SK-N-SH (cell line): ENCODE measurements around the gene HPCAL1. TPM values are rescaled to one million over a fixed set of nuclear protein-coding genes. Genes with fewer than 3 reads are reported as not detected.

ENCODE experiments used
- CTCF ChIA-PET: fragments of 300-600, 350-600 bp; formaldehyde crosslinking; extraction: SDS; loops from one replicate; lab custom pipeline; 2021; lab: Yijun Ruan, JAX
- POLR2A ChIA-PET: fragments of 350-600 bp; sonication (Branson Sonifier 250); formaldehyde crosslinking; extraction: SDS; loops from one replicate; lab custom pipeline; 2020; ENCODE audit warnings: antibody characterized with exemption, inconsistent platforms; lab: Yijun Ruan, JAX
- DNase-seq: peaks from one replicate; pipeline ENCODE4 v3.0.0; 2012
- H2AFZ ChIP-seq: fragments of 200-600 bp; sonication (generic); 2 replicates; pipeline ENCODE4 v1.8.1; 2016; ENCODE audit warnings: antibody characterized with exemption, mild to moderate bottlenecking, low read depth
- H3F3A ChIP-seq: fragments of 200-600 bp; sonication (generic); replicated peaks from 2 replicates; pipeline ENCODE3; 2016; ENCODE audit warnings: antibody characterized with exemption, mild to moderate bottlenecking; ENCODE audit not compliant: insufficient read depth
- H3K27ac ChIP-seq, 2 experiments: fragments of 200-500 bp in 1 of 2; fragments of 200-600 bp in 1 of 2; sonication (Bioruptor generic) in 1 of 2; sonication (generic), shearing (Covaris generic) in 1 of 2; 2 replicates each; pipeline versions ENCODE4 v1.5.1 to v1.6.1; 2014 to 2016; ENCODE audit warnings: low read depth in 2 of 2, inconsistent platforms in 1 of 2, low read length in 1 of 2, mild to moderate bottlenecking in 1 of 2, mixed read lengths in 1 of 2
- H3K27me3 ChIP-seq: fragments of 200-600 bp; sonication (generic), shearing (Covaris generic); 2 replicates; pipeline ENCODE4 v1.6.1; 2016; ENCODE audit warnings: mixed run types; ENCODE audit not compliant: insufficient read depth
- H3K36me3 ChIP-seq, 2 experiments: fragments of 200-500 bp in 1 of 2; fragments of 200-600 bp in 1 of 2; sonication (Bioruptor generic) in 1 of 2; sonication (generic) in 1 of 2; replicated peaks in 1 of 2; 2 replicates each; pipeline versions ENCODE3 to v1.5.1; 2014 to 2016; ENCODE audit warnings: low read length in 1 of 2, mild to moderate bottlenecking in 1 of 2; ENCODE audit not compliant: insufficient read depth in 2 of 2, control insufficient read depth in 1 of 2
- H3K4me1 ChIP-seq, 2 experiments: fragments of 200-500 bp in 1 of 2; fragments of 200-600 bp in 1 of 2; sonication (Bioruptor generic) in 1 of 2; sonication (generic), shearing (Covaris generic) in 1 of 2; 2 replicates each; pipeline versions ENCODE4 v1.5.1 to v1.6.1; 2014 to 2016; ENCODE audit warnings: low read depth in 1 of 2, low read length in 1 of 2, mixed run types in 1 of 2; ENCODE audit not compliant: insufficient read depth in 2 of 2, control insufficient read depth in 1 of 2
- H3K4me2 ChIP-seq: fragments of 200-600 bp; sonication (generic), shearing (Covaris generic); 2 replicates; pipeline ENCODE4 v1.6.1; 2017; ENCODE audit warnings: mixed run types
- H3K4me3 ChIP-seq, 2 experiments: fragments of 200-500 bp in 1 of 2; fragments of 200-600 bp in 1 of 2; sonication (Bioruptor generic) in 1 of 2; sonication (generic), shearing (Covaris generic) in 1 of 2; 2 replicates each; pipeline versions ENCODE4 v1.5.1 to v1.8.1; 2014 to 2016; ENCODE audit warnings: low read depth in 2 of 2, inconsistent platforms in 1 of 2, low read length in 1 of 2, mild to moderate bottlenecking in 1 of 2, mixed read lengths in 1 of 2, moderate library complexity in 1 of 2
- H3K79me2 ChIP-seq: fragments of 200-600 bp; sonication (generic); 2 replicates; pipeline ENCODE4 v1.8.1; 2017; ENCODE audit warnings: mild to moderate bottlenecking; ENCODE audit not compliant: insufficient read depth
- H3K9ac ChIP-seq: fragments of 200-600 bp; sonication (generic); 2 replicates; pipeline ENCODE4 v1.6.1; 2017; ENCODE audit warnings: mixed run types
- H3K9me2 ChIP-seq: fragments of 200-600 bp; sonication (generic); 2 replicates; pipeline ENCODE4 v1.6.1; 2017; ENCODE audit warnings: mixed run types
- H3K9me3 ChIP-seq: fragments of 200-600 bp; sonication (generic); 2 replicates; pipeline ENCODE4 v1.6.1; 2017; ENCODE audit warnings: mixed run types, mild to moderate bottlenecking, moderate library complexity
- H4K20me1 ChIP-seq: fragments of 200-600 bp; sonication (generic); 2 replicates; pipeline ENCODE4 v1.6.1; 2017; ENCODE audit warnings: mild to moderate bottlenecking, mixed run types; ENCODE audit not compliant: insufficient read depth
- GABPA ChIP-seq: IDR thresholded peaks from 2 replicates; pipeline ENCODE4 v1.4.0; 2012; ENCODE audit warnings: low read depth, mild to moderate bottlenecking
- MXI1 ChIP-seq: IDR thresholded peaks from 2 replicates; pipeline ENCODE4 v1.6.1; 2012; ENCODE audit warnings: mild to moderate bottlenecking, low read depth, low read length, improper control_type of control experiment
- SMC3 ChIP-seq: IDR thresholded peaks from 2 replicates; pipeline ENCODE4 v1.6.1; 2012; ENCODE audit warnings: low read depth, low read length, improper control_type of control experiment
- TAF1 ChIP-seq: IDR thresholded peaks from 2 replicates; pipeline ENCODE4 v1.6.1; 2012; ENCODE audit warnings: low read depth, mild to moderate bottlenecking, low read length, moderate library complexity, borderline replicate concordance
- YY1 ChIP-seq: IDR thresholded peaks from 2 replicates; pipeline ENCODE4 v1.4.0; 2012; ENCODE audit warnings: low read depth, mild to moderate bottlenecking
- WGBS: methylation state at CpG from one replicate; pipeline ENCODE4 v1.1.6; 2017; ENCODE audit warnings: low lambda C conversion rate; 5-methylcytosine and 5-hydroxymethylcytosine counted together
- polyA plus RNA-seq, 3 experiments: library from polyadenylated mRNA; depleted of rRNA; stranded (reverse); fragments of >200 nt; gene quantifications; 2 replicates each; pipeline ENCODE4 v1.2.3, GENCODE V29; 2012
- TF ChIP-seq, protein P1 (sequence below): fragments of 150-350 bp; IDR thresholded peaks from 2 replicates; pipeline ENCODE4 v1.6.1; 2016; ENCODE audit warnings: mild to moderate bottlenecking, low read depth, low read length
- TF ChIP-seq, protein P2 (sequence below): IDR thresholded peaks from 2 replicates; pipeline ENCODE4 v1.4.0; 2012; ENCODE audit warnings: low read depth, borderline replicate concordance

The HPCAL1 gene
- polyA plus RNA-seq, 1 of the 3 experiments (the other 2 are of a cell fraction), result 77.0 TPM

- H3F3A ChIP-seq, result peaks cover 11% of the 10 kb centered on the region
- H3K79me2 ChIP-seq, result peaks cover 9% of the 10 kb centered on the region; the same call in 1 of the 2 replicates
- H3K9me3 ChIP-seq, result no peaks in the 10 kb centered on the region
- no peak for DNase-seq
- peak overlapping the region in 1 of 2 experiments; percentile 50; a peak in 2 of 4 replicates for H3K27ac ChIP-seq
- H4K20me1 ChIP-seq, result peaks cover 30% of the 10 kb centered on the region
- WGBS, result 92% methylated on average over 12 of the region's 12 CpGs
- ChIA-PET CTCF (interaction anchor here (0.7 to 4.5 kb wide), 7 partner anchors 8 to 207 kb away, joined by 3 to 21 read pairs (median 4); no protein-coding TSS in a partner anchor), POLR2A (interaction anchor here (1.0 kb wide), 1 partner anchor 64 kb away, joined by 5 read pairs; no protein-coding TSS in a partner anchor)
- H3K27me3 ChIP-seq, result no peaks in the 10 kb centered on the region
- no peak overlapping the region for H3K4me2 ChIP-seq
- H3K4me1 ChIP-seq, result peaks cover 23 to 84% of the 10 kb centered on the region in 2 experiments
- no peaks in the 10 kb centered on the region for H3K9me2 ChIP-seq
- H3K4me3 ChIP-seq, result no peak overlapping the region
- no peak overlapping the region for H3K9ac ChIP-seq
- no peak for TF ChIP-seq TAF1
- TF ChIP-seq MXI1, result 0 out of 2 replicates have a peak, but pooled peaks have one; percentile 14
- H3K36me3 ChIP-seq, result no peaks in the 10 kb centered on the region
- no peak overlapping the region for H2AFZ ChIP-seq
These were observed 26.2 kb downstream of the HPCAL1 start for GRCh38 chr2:10328670-10329579.

DNA sequence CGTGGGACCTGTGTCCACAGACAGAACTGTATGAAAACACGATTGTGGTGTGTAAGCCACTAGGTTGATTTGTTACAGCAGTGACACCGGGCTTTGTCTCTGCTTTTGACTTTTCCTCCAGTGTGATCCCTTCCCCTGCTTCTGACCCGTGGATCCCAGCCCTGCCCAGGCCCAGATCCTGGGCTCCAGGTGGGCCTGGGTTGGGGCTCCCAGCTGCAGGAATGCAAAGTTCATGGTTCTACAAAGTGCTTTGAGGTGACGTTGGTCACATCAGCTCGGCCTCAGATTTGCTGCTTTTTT lies 26.8 kb downstream of the HPCAL1 start:
- H2AFZ ChIP-seq, result no peak overlapping the region
- H4K20me1 ChIP-seq, result peaks cover 30% of the 10 kb centered on the region
- H3K9me2 ChIP-seq, result no peaks in the 10 kb centered on the region
- ChIA-PET CTCF (interaction anchor here (2.0 to 4.5 kb wide), 2 partner anchors 24 to 79 kb away, joined by 5 to 21 read pairs; no protein-coding TSS in a partner anchor), POLR2A (no interaction called here)
- H3K27ac ChIP-seq, result peak overlapping the region; percentile 50
- H3K9me3 ChIP-seq, result no peaks in the 10 kb centered on the region
- peak overlapping the region; percentile 60; the same call in 1 of the 2 replicates for H3K4me2 ChIP-seq
- no peaks in the 10 kb centered on the region for H3K36me3 ChIP-seq
- WGBS, result 80% methylated on average over 6 of the region's 6 CpGs
- no peak overlapping the region for H3K9ac ChIP-seq
- no peak for TF ChIP-seq YY1
- TF ChIP-seq, protein P1, sequence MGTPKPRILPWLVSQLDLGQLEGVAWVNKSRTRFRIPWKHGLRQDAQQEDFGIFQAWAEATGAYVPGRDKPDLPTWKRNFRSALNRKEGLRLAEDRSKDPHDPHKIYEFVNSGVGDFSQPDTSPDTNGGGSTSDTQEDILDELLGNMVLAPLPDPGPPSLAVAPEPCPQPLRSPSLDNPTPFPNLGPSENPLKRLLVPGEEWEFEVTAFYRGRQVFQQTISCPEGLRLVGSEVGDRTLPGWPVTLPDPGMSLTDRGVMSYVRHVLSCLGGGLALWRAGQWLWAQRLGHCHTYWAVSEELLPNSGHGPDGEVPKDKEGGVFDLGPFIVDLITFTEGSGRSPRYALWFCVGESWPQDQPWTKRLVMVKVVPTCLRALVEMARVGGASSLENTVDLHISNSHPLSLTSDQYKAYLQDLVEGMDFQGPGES, result no peak
- no peak for TF ChIP-seq GABPA
- TF ChIP-seq SMC3, result no peak
- TF ChIP-seq, protein P2, sequence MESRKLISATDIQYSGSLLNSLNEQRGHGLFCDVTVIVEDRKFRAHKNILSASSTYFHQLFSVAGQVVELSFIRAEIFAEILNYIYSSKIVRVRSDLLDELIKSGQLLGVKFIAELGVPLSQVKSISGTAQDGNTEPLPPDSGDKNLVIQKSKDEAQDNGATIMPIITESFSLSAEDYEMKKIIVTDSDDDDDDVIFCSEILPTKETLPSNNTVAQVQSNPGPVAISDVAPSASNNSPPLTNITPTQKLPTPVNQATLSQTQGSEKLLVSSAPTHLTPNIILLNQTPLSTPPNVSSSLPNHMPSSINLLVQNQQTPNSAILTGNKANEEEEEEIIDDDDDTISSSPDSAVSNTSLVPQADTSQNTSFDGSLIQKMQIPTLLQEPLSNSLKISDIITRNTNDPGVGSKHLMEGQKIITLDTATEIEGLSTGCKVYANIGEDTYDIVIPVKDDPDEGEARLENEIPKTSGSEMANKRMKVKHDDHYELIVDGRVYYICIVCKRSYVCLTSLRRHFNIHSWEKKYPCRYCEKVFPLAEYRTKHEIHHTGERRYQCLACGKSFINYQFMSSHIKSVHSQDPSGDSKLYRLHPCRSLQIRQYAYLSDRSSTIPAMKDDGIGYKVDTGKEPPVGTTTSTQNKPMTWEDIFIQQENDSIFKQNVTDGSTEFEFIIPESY, result no peak
- no peak overlapping the region for H3K4me3 ChIP-seq
- peaks cover 11% of the 10 kb centered on the region for H3F3A ChIP-seq
- no peaks in the 10 kb centered on the region for H3K27me3 ChIP-seq
- peaks cover 23 to 81% of the 10 kb centered on the region in 2 experiments for H3K4me1 ChIP-seq
- H3K79me2 ChIP-seq, result peaks cover 15% of the 10 kb centered on the region; the same call in 1 of the 2 replicates
- no peak for DNase-seq
